HUES64 (cell line): ENCODE measurements around the gene COL4A6.

Experiments
- H3K27ac ChIP-seq: 2 replicates; pipeline ENCODE4 v1.7.0; 2013; ENCODE audit warnings: low read depth, low read length, inconsistent platforms
- H3K27me3 ChIP-seq: 2 replicates; pipeline ENCODE4 v1.6.1; 2013; ENCODE audit warnings: mild to moderate bottlenecking, low read length; ENCODE audit not compliant: insufficient read depth
- H3K36me3 ChIP-seq: 2 replicates; pipeline ENCODE4 v1.6.1; 2013; ENCODE audit warnings: mild to moderate bottlenecking, low read length; ENCODE audit not compliant: insufficient read depth
- H3K4me1 ChIP-seq: 2 replicates; pipeline ENCODE4 v1.6.1; 2013; ENCODE audit warnings: mild to moderate bottlenecking, low read length, moderate library complexity; ENCODE audit not compliant: insufficient read depth
- H3K4me3 ChIP-seq: 2 replicates; pipeline ENCODE4 v1.5.1; 2013; ENCODE audit warnings: mild to moderate bottlenecking, low read length, moderate library complexity
- H3K9ac ChIP-seq: 2 replicates; pipeline ENCODE4 v1.6.1; 2013; ENCODE audit warnings: mild to moderate bottlenecking, low read depth, low read length
- H3K9me3 ChIP-seq: 2 replicates; pipeline ENCODE4 v1.6.1; 2013; ENCODE audit warnings: low read depth, low read length; ENCODE audit not compliant: insufficient read depth
- WGBS: fragments of 150-250, 120-280 bp; methylation state at CpG from one replicate; pipeline ENCODE4 v1.1.7; 2013; ENCODE audit warnings: missing lambda C conversion rate; 5-methylcytosine and 5-hydroxymethylcytosine counted together

COL4A6 gene

GRCh38 chrX:108148524-108148923 lies 289.7 kb downstream of the COL4A6 start:
- Histone ChIP-seq H3K27me3 (no peaks in the 10 kb centered on the region), H3K9me3 (no peaks in the 10 kb centered on the region), H3K4me3 (no peak overlapping the region), H3K36me3 (no peaks in the 10 kb centered on the region), H3K9ac (no peak overlapping the region), H3K4me1 (no peaks in the 10 kb centered on the region), H3K27ac (no peak overlapping the region)

- 71% methylated on average over 3 of the region's 7 CpGs for WGBS
- Histone ChIP-seq H3K27ac (no peak overlapping the region), H3K36me3 (no peaks in the 10 kb centered on the region)
These were observed 299.2 kb downstream of the COL4A6 start for GRCh38 chrX:108138814-108139702.

GRCh38 chrX:108134724-108135123 lies 303.5 kb downstream of the COL4A6 start:
- no peaks in the 10 kb centered on the region for H3K27me3 ChIP-seq
- H3K9me3 ChIP-seq = no peaks in the 10 kb centered on the region
- 78% methylated on average over 1 of the region's 1 CpG for WGBS
- H3K36me3 ChIP-seq = no peaks in the 10 kb centered on the region
- H3K9ac ChIP-seq = no peak overlapping the region
- H3K4me1 ChIP-seq = no peaks in the 10 kb centered on the region
- H3K4me3 ChIP-seq = no peak overlapping the region
- no peak overlapping the region for H3K27ac ChIP-seq

More at GRCh38 chrX:108138814-108139702, 299.2 kb downstream of the COL4A6 start:
- Histone ChIP-seq H3K27me3 (no peaks in the 10 kb centered on the region), H3K9me3 (no peaks in the 10 kb centered on the region), H3K4me3 (no peak overlapping the region), H3K9ac (no peak overlapping the region), H3K4me1 (no peaks in the 10 kb centered on the region)

- WGBS = 87% methylated on average over 2 of the region's 2 CpGs
- Histone ChIP-seq H3K36me3 (no peaks in the 10 kb centered on the region), H3K4me1 (no peaks in the 10 kb centered on the region), H3K27me3 (no peaks in the 10 kb centered on the region), H3K27ac (no peak overlapping the region), H3K9me3 (no peaks in the 10 kb centered on the region), H3K9ac (no peak overlapping the region), H3K4me3 (no peak overlapping the region)
These were observed 305.3 kb downstream of the COL4A6 start for GRCh38 chrX:108132876-108133275.

- H3K9ac ChIP-seq = no peak overlapping the region
- no peak overlapping the region for H3K27ac ChIP-seq
- 91% methylated on average over 8 of the region's 8 CpGs for WGBS
- H3K27me3 ChIP-seq = no peaks in the 10 kb centered on the region
- peaks cover 3% of the 10 kb centered on the region for H3K4me1 ChIP-seq
- H3K4me3 ChIP-seq = no peak overlapping the region
- H3K36me3 ChIP-seq = no peaks in the 10 kb centered on the region
- no peaks in the 10 kb centered on the region for H3K9me3 ChIP-seq
These were observed 306.2 kb downstream of the COL4A6 start for GRCh38 chrX:108132034-108132433.

GRCh38 chrX:108131471-108131870 lies 306.8 kb downstream of the COL4A6 start:
- H3K27me3 ChIP-seq = no peaks in the 10 kb centered on the region

GRCh38 chrX:108130889-108131288 lies 307.3 kb downstream of the COL4A6 start:
- Histone ChIP-seq H3K4me3 (no peak overlapping the region), H3K27me3 (no peaks in the 10 kb centered on the region), H3K27ac (no peak overlapping the region), H3K9ac (no peak overlapping the region), H3K36me3 (no peaks in the 10 kb centered on the region), H3K4me1 (peaks cover 15% of the 10 kb centered on the region), H3K9me3 (no peaks in the 10 kb centered on the region)
- WGBS = 90% methylated on average over 1 of the region's 1 CpG

More at GRCh38 chrX:108131471-108131870, 306.8 kb downstream of the COL4A6 start:
- H3K27ac ChIP-seq = no peak overlapping the region
- WGBS = 75% methylated on average over 2 of the region's 2 CpGs
- peaks cover 9% of the 10 kb centered on the region for H3K4me1 ChIP-seq
- no peak overlapping the region for H3K9ac ChIP-seq
- no peaks in the 10 kb centered on the region for H3K9me3 ChIP-seq
- no peak overlapping the region for H3K4me3 ChIP-seq
- H3K36me3 ChIP-seq = no peaks in the 10 kb centered on the region

GRCh38 chrX:108127152-108127551 lies 311.1 kb downstream of the COL4A6 start:
- Histone ChIP-seq H3K9ac (0 out of 2 replicates have a peak overlapping the region, but pooled peaks have one; percentile 40), H3K4me3 (no peak overlapping the region), H3K4me1 (peaks cover 24% of the 10 kb centered on the region), H3K27ac (peak overlapping the region; percentile 73; the same call in 1 of the 2 replicates), H3K36me3 (no peaks in the 10 kb centered on the region), H3K27me3 (no peaks in the 10 kb centered on the region), H3K9me3 (no peaks in the 10 kb centered on the region)
- WGBS = no CpG with 5 or more reads among the region's 4 CpGs

- no peaks in the 10 kb centered on the region for H3K9me3 ChIP-seq
- peaks cover 26% of the 10 kb centered on the region for H3K4me1 ChIP-seq
- no peak overlapping the region for H3K4me3 ChIP-seq
- 53% methylated on average over 1 of the region's 2 CpGs for whole genome bisulfite sequencing
- H3K9ac ChIP-seq = no peak overlapping the region
- H3K27ac ChIP-seq = peak overlapping the region; percentile 73
- no peaks in the 10 kb centered on the region for H3K27me3 ChIP-seq
- H3K36me3 ChIP-seq = no peaks in the 10 kb centered on the region
These were observed 311.6 kb downstream of the COL4A6 start for GRCh38 chrX:108126661-108127060.

- Histone ChIP-seq H3K27ac (no peak overlapping the region), H3K36me3 (no peaks in the 10 kb centered on the region), H3K4me3 (no peak overlapping the region), H3K27me3 (no peaks in the 10 kb centered on the region), H3K4me1 (peaks cover 26% of the 10 kb centered on the region), H3K9ac (no peak overlapping the region), H3K9me3 (no peaks in the 10 kb centered on the region)
- 89% methylated on average over 3 of the region's 3 CpGs for WGBS
These were observed 314.4 kb downstream of the COL4A6 start for GRCh38 chrX:108123591-108124366.

- no peak overlapping the region for H3K9ac ChIP-seq
- peaks cover 26% of the 10 kb centered on the region for H3K4me1 ChIP-seq
- H3K9me3 ChIP-seq = no peaks in the 10 kb centered on the region
- H3K4me3 ChIP-seq = no peak overlapping the region
- H3K27ac ChIP-seq = no peak overlapping the region
- WGBS = 93% methylated on average over 2 of the region's 2 CpGs
- H3K27me3 ChIP-seq = no peaks in the 10 kb centered on the region
- H3K36me3 ChIP-seq = no peaks in the 10 kb centered on the region
These were observed 315.5 kb downstream of the COL4A6 start for GRCh38 chrX:108122748-108123147.
